ENCODE results near the gene ZBTB9. TPM values are rescaled to one million over a fixed set of nuclear protein-coding genes. Genes with fewer than 3 reads are reported as not detected.

Gene ZBTB9
- total RNA-seq, 1 experiment from 2014 or later, result 19.4 TPM

- TF ChIP-seq, protein P1, sequence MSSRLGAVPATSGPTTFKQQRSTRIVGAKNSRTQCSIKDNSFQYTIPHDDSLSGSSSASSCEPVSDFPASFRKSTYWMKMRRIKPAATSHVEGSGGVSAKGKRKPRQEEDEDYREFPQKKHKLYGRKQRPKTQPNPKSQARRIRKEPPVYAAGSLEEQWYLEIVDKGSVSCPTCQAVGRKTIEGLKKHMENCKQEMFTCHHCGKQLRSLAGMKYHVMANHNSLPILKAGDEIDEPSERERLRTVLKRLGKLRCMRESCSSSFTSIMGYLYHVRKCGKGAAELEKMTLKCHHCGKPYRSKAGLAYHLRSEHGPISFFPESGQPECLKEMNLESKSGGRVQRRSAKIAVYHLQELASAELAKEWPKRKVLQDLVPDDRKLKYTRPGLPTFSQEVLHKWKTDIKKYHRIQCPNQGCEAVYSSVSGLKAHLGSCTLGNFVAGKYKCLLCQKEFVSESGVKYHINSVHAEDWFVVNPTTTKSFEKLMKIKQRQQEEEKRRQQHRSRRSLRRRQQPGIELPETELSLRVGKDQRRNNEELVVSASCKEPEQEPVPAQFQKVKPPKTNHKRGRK (CRISPR knock-in tag; IDR thresholded peaks at IDR 0.05; ENCODE audit: borderline replicate concordance), result no peak
- TF ChIP-seq IRF2 (CRISPR knock-in tag; IDR thresholded peaks at IDR 0.05; ENCODE audit: borderline replicate concordance, low read depth) (no peak), MYBL2 (CRISPR knock-in tag; IDR thresholded peaks at IDR 0.05) (peak; percentile 62; the same call in 1 of the 2 replicates), ZNF121 (CRISPR knock-in tag; IDR thresholded peaks at IDR 0.05) (no peak; the same call in none of the 2 replicates), ZNF416 (CRISPR knock-in tag; IDR thresholded peaks at IDR 0.05) (peak; percentile 91), SOX15 (CRISPR knock-in tag; IDR thresholded peaks at IDR 0.05) (no peak), TCF7 (CRISPR knock-in tag; IDR thresholded peaks at IDR 0.05; ENCODE audit: low read depth) (no peak), ESRRA (CRISPR knock-in tag; IDR thresholded peaks at IDR 0.05; ENCODE audit: borderline replicate concordance) (peak; percentile 52; the same call in 1 of the 2 replicates), KAT7 (CRISPR knock-in tag; IDR thresholded peaks at IDR 0.05; ENCODE audit: borderline replicate concordance) (no peak), FOXJ3 (CRISPR knock-in tag; IDR thresholded peaks at IDR 0.05; ENCODE audit: borderline replicate concordance) (0 out of 2 replicates have a peak, but pooled peaks have one; percentile 46), HMGA2 (CRISPR knock-in tag; IDR thresholded peaks at IDR 0.05) (no peak), ZNF219 (CRISPR knock-in tag; IDR thresholded peaks at IDR 0.05; ENCODE audit: borderline replicate concordance) (no peak), RORB (CRISPR knock-in tag; IDR thresholded peaks at IDR 0.05) (no peak), NR3C1 (CRISPR knock-in tag; conservative IDR thresholded peaks at IDR 0.05; ENCODE audit: low read depth) (no peak), ZNF396 (CRISPR knock-in tag; IDR thresholded peaks at IDR 0.05; ENCODE audit: borderline replicate concordance) (no peak), ZNF671 (CRISPR knock-in tag; IDR thresholded peaks at IDR 0.05) (peak; percentile 90), GTF2I (CRISPR knock-in tag; conservative IDR thresholded peaks at IDR 0.05) (no peak), E2F5 (CRISPR knock-in tag; IDR thresholded peaks at IDR 0.05) (no peak; the same call in 1 of the 2 replicates)
- TF ChIP-seq, protein P2, sequence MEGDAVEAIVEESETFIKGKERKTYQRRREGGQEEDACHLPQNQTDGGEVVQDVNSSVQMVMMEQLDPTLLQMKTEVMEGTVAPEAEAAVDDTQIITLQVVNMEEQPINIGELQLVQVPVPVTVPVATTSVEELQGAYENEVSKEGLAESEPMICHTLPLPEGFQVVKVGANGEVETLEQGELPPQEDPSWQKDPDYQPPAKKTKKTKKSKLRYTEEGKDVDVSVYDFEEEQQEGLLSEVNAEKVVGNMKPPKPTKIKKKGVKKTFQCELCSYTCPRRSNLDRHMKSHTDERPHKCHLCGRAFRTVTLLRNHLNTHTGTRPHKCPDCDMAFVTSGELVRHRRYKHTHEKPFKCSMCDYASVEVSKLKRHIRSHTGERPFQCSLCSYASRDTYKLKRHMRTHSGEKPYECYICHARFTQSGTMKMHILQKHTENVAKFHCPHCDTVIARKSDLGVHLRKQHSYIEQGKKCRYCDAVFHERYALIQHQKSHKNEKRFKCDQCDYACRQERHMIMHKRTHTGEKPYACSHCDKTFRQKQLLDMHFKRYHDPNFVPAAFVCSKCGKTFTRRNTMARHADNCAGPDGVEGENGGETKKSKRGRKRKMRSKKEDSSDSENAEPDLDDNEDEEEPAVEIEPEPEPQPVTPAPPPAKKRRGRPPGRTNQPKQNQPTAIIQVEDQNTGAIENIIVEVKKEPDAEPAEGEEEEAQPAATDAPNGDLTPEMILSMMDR (IDR thresholded peaks at IDR 0.05), result no peak
- TF ChIP-seq, protein P3, sequence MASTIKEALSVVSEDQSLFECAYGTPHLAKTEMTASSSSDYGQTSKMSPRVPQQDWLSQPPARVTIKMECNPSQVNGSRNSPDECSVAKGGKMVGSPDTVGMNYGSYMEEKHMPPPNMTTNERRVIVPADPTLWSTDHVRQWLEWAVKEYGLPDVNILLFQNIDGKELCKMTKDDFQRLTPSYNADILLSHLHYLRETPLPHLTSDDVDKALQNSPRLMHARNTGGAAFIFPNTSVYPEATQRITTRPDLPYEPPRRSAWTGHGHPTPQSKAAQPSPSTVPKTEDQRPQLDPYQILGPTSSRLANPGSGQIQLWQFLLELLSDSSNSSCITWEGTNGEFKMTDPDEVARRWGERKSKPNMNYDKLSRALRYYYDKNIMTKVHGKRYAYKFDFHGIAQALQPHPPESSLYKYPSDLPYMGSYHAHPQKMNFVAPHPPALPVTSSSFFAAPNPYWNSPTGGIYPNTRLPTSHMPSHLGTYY (CRISPR knock-in tag; IDR thresholded peaks at IDR 0.05), result peak; percentile 84
- TF ChIP-seq, protein P4, sequence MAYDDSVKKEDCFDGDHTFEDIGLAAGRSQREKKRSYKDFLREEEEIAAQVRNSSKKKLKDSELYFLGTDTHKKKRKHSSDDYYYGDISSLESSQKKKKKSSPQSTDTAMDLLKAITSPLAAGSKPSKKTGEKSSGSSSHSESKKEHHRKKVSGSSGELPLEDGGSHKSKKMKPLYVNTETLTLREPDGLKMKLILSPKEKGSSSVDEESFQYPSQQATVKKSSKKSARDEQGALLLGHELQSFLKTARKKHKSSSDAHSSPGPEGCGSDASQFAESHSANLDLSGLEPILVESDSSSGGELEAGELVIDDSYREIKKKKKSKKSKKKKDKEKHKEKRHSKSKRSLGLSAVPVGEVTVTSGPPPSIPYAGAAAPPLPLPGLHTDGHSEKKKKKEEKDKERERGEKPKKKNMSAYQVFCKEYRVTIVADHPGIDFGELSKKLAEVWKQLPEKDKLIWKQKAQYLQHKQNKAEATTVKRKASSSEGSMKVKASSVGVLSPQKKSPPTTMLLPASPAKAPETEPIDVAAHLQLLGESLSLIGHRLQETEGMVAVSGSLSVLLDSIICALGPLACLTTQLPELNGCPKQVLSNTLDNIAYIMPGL (CRISPR knock-in tag; IDR thresholded peaks at IDR 0.05), result peak; percentile 70
- TF ChIP-seq, protein P5, sequence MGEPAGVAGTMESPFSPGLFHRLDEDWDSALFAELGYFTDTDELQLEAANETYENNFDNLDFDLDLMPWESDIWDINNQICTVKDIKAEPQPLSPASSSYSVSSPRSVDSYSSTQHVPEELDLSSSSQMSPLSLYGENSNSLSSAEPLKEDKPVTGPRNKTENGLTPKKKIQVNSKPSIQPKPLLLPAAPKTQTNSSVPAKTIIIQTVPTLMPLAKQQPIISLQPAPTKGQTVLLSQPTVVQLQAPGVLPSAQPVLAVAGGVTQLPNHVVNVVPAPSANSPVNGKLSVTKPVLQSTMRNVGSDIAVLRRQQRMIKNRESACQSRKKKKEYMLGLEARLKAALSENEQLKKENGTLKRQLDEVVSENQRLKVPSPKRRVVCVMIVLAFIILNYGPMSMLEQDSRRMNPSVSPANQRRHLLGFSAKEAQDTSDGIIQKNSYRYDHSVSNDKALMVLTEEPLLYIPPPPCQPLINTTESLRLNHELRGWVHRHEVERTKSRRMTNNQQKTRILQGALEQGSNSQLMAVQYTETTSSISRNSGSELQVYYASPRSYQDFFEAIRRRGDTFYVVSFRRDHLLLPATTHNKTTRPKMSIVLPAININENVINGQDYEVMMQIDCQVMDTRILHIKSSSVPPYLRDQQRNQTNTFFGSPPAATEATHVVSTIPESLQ (CRISPR knock-in tag; IDR thresholded peaks at IDR 0.05), result no peak
- TF ChIP-seq, protein P6, sequence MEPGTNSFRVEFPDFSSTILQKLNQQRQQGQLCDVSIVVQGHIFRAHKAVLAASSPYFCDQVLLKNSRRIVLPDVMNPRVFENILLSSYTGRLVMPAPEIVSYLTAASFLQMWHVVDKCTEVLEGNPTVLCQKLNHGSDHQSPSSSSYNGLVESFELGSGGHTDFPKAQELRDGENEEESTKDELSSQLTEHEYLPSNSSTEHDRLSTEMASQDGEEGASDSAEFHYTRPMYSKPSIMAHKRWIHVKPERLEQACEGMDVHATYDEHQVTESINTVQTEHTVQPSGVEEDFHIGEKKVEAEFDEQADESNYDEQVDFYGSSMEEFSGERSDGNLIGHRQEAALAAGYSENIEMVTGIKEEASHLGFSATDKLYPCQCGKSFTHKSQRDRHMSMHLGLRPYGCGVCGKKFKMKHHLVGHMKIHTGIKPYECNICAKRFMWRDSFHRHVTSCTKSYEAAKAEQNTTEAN (CRISPR knock-in tag; IDR thresholded peaks at IDR 0.05), result no peak
- TF ChIP-seq, protein P7, sequence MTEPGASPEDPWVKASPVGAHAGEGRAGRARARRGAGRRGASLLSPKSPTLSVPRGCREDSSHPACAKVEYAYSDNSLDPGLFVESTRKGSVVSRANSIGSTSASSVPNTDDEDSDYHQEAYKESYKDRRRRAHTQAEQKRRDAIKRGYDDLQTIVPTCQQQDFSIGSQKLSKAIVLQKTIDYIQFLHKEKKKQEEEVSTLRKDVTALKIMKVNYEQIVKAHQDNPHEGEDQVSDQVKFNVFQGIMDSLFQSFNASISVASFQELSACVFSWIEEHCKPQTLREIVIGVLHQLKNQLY (CRISPR knock-in tag; IDR thresholded peaks at IDR 0.05), result 0 out of 2 replicates have a peak, but pooled peaks have one; percentile 24
- TF ChIP-seq, protein P8, sequence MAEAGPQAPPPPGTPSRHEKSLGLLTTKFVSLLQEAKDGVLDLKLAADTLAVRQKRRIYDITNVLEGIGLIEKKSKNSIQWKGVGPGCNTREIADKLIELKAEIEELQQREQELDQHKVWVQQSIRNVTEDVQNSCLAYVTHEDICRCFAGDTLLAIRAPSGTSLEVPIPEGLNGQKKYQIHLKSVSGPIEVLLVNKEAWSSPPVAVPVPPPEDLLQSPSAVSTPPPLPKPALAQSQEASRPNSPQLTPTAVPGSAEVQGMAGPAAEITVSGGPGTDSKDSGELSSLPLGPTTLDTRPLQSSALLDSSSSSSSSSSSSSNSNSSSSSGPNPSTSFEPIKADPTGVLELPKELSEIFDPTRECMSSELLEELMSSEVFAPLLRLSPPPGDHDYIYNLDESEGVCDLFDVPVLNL (CRISPR knock-in tag; IDR thresholded peaks at IDR 0.05; ENCODE audit: borderline replicate concordance, low read depth), result peak; percentile 21; the same call in 1 of the 2 replicates
These were observed at the start of gene ZBTB9 (continued) for GRCh38 chr6:33454009-33454946.

Data from WTC11 (cell line).